Hepatocyte (in vitro differentiated cells): Measurements from ENCODE around the gene SIM2. TPM values are rescaled to one million over a fixed set of nuclear protein-coding genes. Genes with fewer than 3 reads are reported as not detected.

ENCODE experiments used
- DNase-seq: peaks from one replicate; pipeline ENCODE4 v3.0.0-alpha.2; 2016; ENCODE audit warnings: low spot score
- H2AFZ ChIP-seq: fragments of 200-600 bp; sonication (generic); 2 replicates; pipeline ENCODE4 v1.6.0; 2016; ENCODE audit warnings: antibody characterized with exemption, mild to moderate bottlenecking
- H3K27ac ChIP-seq: fragments of 200-600 bp; sonication (generic); 2 replicates; pipeline ENCODE4 v1.5.1; 2016; ENCODE audit warnings: mild to moderate bottlenecking
- H3K27me3 ChIP-seq: fragments of 200-600 bp; sonication (generic); 2 replicates; pipeline ENCODE4 v1.6.1; 2016
- H3K36me3 ChIP-seq: fragments of 200-600 bp; sonication (generic); replicated peaks from 2 replicates; pipeline ENCODE4 v1.5.1; 2016; ENCODE audit warnings: low read depth; ENCODE audit not compliant: insufficient read depth
- H3K4me1 ChIP-seq: fragments of 200-600 bp; sonication (generic); 2 replicates; pipeline ENCODE4 v1.5.1; 2016; ENCODE audit warnings: mild to moderate bottlenecking, moderate library complexity; ENCODE audit not compliant: insufficient read depth
- H3K4me2 ChIP-seq: fragments of 200-600 bp; sonication (generic); 2 replicates; pipeline ENCODE4 v1.6.0; 2016
- H3K4me3 ChIP-seq: fragments of 200-600 bp; sonication (generic); 2 replicates; pipeline ENCODE4 v1.5.1; 2016; ENCODE audit warnings: mild to moderate bottlenecking
- H3K79me2 ChIP-seq: fragments of 200-600 bp; sonication (generic); 2 replicates; pipeline ENCODE4 v1.6.0; 2017; ENCODE audit warnings: mild to moderate bottlenecking
- H3K9me2 ChIP-seq: fragments of 200-600 bp; sonication (generic); replicated peaks from 2 replicates; pipeline ENCODE4 v1.6.0; 2017; ENCODE audit warnings: mild to moderate bottlenecking; ENCODE audit not compliant: insufficient read depth
- H3K9me3 ChIP-seq: fragments of 200-600 bp; sonication (generic); 2 replicates; pipeline ENCODE4 v1.5.1; 2016; ENCODE audit warnings: low read depth, mild to moderate bottlenecking
- H4K20me1 ChIP-seq: fragments of 200-600 bp; sonication (generic); 2 replicates; pipeline ENCODE4 v1.6.0; 2016; ENCODE audit warnings: mild to moderate bottlenecking; ENCODE audit not compliant: insufficient read depth, poor library complexity, severe bottlenecking
- CTCF ChIP-seq: fragments of 200-600 bp; sonication (generic); IDR thresholded peaks from 2 replicates; pipeline ENCODE4 v1.5.1; 2016; ENCODE audit warnings: antibody characterized with exemption, mild to moderate bottlenecking; ENCODE audit not compliant: poor library complexity
- EZH2 ChIP-seq: fragments of 200-600 bp; sonication (generic); IDR thresholded peaks from 2 replicates; pipeline ENCODE4 v1.6.1; 2016; ENCODE audit warnings: antibody characterized with exemption, mild to moderate bottlenecking, borderline replicate concordance
- EZH2phosphoT487 ChIP-seq: fragments of 200-600 bp; sonication (generic); IDR thresholded peaks from one replicate; pipeline ENCODE4 v1.6.1; 2018; ENCODE audit warnings: antibody characterized with exemption, mild to moderate bottlenecking, low read depth, moderate library complexity; ENCODE audit not compliant: unreplicated experiment, severe bottlenecking
- WGBS: methylation state at CpG from one replicate; pipeline ENCODE4 v1.1.6; 2016; ENCODE audit warnings: low lambda C conversion rate; ENCODE audit errors: missing lambda C conversion rate; 5-methylcytosine and 5-hydroxymethylcytosine counted together
- polyA plus RNA-seq: library from polyadenylated mRNA; unstranded; fragments of >200 nt; fragmentation: Nextera tagmentation; extraction: Ambion mirVana; gene quantifications from 2 replicates; pipeline ENCODE4 v1.2.1, GENCODE V29; 2016
- total RNA-seq: library from RNA; depleted of rRNA; stranded (reverse); fragments of >200 nt; gene quantifications from 2 replicates; pipeline ENCODE4 v1.2.3, GENCODE V29; 2014

Gene SIM2
- total and polyA plus RNA-seq, 2 experiments from 2014 or later: 0.20 to 0.35 TPM

- H3K27me3 ChIP-seq: peaks cover 98% of the 10 kb centered on the region
- TF ChIP-seq EZH2phosphoT487 (no peak), CTCF (no peak), EZH2 (peak; percentile 90)
- H3K4me3 ChIP-seq: no peak overlapping the region
- DNase-seq: no peak
- H3K36me3 ChIP-seq: no peaks in the 10 kb centered on the region
- H2AFZ ChIP-seq: no peak overlapping the region
- H4K20me1 ChIP-seq: no peaks in the 10 kb centered on the region
- peaks cover 26% of the 10 kb centered on the region for H3K4me1 ChIP-seq
- H3K9me3 ChIP-seq: no peaks in the 10 kb centered on the region
- 10% methylated on average over 26 of the region's 26 CpGs for WGBS
- H3K27ac ChIP-seq: no peak overlapping the region
- H3K79me2 ChIP-seq: no peaks in the 10 kb centered on the region
- H3K9me2 ChIP-seq: no peaks in the 10 kb centered on the region
- H3K4me2 ChIP-seq: peak overlapping the region; percentile 89
These were observed 3.1 kb downstream of the SIM2 start for GRCh38 chr21:36701756-36702621.

DNA sequence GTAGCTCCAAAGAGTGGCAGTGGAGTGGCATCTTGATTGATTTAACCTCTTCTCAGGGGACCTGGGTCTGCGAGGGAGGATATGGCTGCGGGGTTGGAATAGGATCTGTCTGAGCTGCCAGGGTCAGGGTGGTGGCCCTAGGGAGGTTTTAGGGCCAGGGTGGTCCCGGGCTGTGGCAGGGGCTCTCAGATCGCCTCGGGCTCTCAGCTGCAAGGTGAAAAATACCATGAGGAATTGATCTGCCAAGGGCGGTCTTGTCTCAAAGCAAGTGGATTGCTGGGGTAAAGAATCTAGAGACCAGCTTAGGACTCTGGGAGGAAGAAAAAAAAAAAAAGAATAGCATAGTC is 3.7 kb downstream of the SIM2 start:
- Histone ChIP-seq H3K36me3 (no peaks in the 10 kb centered on the region), H3K4me3 (no peak overlapping the region), H3K9me3 (no peaks in the 10 kb centered on the region), H2AFZ (no peak overlapping the region), H3K27me3 (peaks cover 98% of the 10 kb centered on the region), H4K20me1 (no peaks in the 10 kb centered on the region), H3K9me2 (no peaks in the 10 kb centered on the region), H3K79me2 (no peaks in the 10 kb centered on the region), H3K4me1 (peaks cover 26% of the 10 kb centered on the region), H3K27ac (no peak overlapping the region), H3K4me2 (no peak overlapping the region)
- no peak for TF ChIP-seq EZH2phosphoT487
- TF ChIP-seq CTCF: no peak
- WGBS: 31% methylated on average over 6 of the region's 6 CpGs
- no peak for DNase-seq

- no peaks in the 10 kb centered on the region for H3K79me2 ChIP-seq
- no peaks in the 10 kb centered on the region for H3K36me3 ChIP-seq
- no peaks in the 10 kb centered on the region for H4K20me1 ChIP-seq
- H3K4me3 ChIP-seq: no peak overlapping the region
- TF ChIP-seq CTCF (no peak), EZH2 (no peak)
- H3K4me2 ChIP-seq: no peak overlapping the region
- no peaks in the 10 kb centered on the region for H3K9me2 ChIP-seq
- DNase-seq: no peak
- WGBS: 24% methylated on average over 3 of the region's 3 CpGs
- H3K9me3 ChIP-seq: no peaks in the 10 kb centered on the region
- H3K27me3 ChIP-seq: peaks cover 98% of the 10 kb centered on the region
- H3K27ac ChIP-seq: no peak overlapping the region
- H2AFZ ChIP-seq: no peak overlapping the region
- peaks cover 27% of the 10 kb centered on the region for H3K4me1 ChIP-seq
These were observed 4.2 kb downstream of the SIM2 start for GRCh38 chr21:36703123-36703522.
